ENCODE data around the gene NEURL1.

NEURL1 gene

GRCh38 chr10:103610083-103610472 lies 116.6 kb downstream of the NEURL1 start:
- H3K4me3 ChIP-seq (ENCODE audit: low read depth, low read length) = no peak overlapping the region
- TF ChIP-seq, protein P1, sequence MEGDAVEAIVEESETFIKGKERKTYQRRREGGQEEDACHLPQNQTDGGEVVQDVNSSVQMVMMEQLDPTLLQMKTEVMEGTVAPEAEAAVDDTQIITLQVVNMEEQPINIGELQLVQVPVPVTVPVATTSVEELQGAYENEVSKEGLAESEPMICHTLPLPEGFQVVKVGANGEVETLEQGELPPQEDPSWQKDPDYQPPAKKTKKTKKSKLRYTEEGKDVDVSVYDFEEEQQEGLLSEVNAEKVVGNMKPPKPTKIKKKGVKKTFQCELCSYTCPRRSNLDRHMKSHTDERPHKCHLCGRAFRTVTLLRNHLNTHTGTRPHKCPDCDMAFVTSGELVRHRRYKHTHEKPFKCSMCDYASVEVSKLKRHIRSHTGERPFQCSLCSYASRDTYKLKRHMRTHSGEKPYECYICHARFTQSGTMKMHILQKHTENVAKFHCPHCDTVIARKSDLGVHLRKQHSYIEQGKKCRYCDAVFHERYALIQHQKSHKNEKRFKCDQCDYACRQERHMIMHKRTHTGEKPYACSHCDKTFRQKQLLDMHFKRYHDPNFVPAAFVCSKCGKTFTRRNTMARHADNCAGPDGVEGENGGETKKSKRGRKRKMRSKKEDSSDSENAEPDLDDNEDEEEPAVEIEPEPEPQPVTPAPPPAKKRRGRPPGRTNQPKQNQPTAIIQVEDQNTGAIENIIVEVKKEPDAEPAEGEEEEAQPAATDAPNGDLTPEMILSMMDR (IDR thresholded peaks at IDR 0.05; ENCODE audit: low read depth, low read length) = no peak

- H3K4me3 ChIP-seq (ENCODE audit: low read depth, low read length) = no peak overlapping the region
- TF ChIP-seq, protein P1 (IDR thresholded peaks at IDR 0.05; ENCODE audit: low read depth, low read length) = no peak
Observed at GRCh38 chr10:103610921-103611511, 117.5 kb downstream of the NEURL1 start.

- TF ChIP-seq, protein P1 (IDR thresholded peaks at IDR 0.05; ENCODE audit: low read depth, low read length) = 0 out of 2 replicates have a peak, but pooled peaks have one; percentile 14
- H3K4me3 ChIP-seq (ENCODE audit: low read depth, low read length) = no peak overlapping the region
Observed at GRCh38 chr10:103612462-103613365, 119.2 kb downstream of the NEURL1 start.

DNA sequence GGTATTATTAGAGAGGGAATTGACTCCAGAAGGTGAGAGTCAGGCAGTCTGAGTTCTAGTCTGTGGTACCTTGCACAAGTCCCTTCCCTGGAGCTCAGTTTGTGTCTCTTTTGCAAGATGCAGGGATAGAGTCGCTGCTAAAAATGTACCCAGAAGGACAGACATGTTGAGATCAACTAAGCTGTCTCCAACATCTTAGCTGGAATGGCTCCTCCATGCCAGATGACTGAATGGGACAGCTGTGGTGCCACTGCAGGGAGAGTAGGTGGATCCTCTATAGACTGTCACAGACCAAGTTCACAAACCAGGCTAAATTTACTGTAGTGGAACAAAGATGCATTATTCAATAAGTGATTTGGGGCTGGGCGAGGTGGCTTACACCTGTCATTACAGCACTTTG lies 120.1 kb downstream of the NEURL1 start:
- no peak overlapping the region for H3K4me3 ChIP-seq (ENCODE audit: low read depth, low read length)
- TF ChIP-seq, protein P1 (IDR thresholded peaks at IDR 0.05; ENCODE audit: low read depth, low read length) = no peak

DNA sequence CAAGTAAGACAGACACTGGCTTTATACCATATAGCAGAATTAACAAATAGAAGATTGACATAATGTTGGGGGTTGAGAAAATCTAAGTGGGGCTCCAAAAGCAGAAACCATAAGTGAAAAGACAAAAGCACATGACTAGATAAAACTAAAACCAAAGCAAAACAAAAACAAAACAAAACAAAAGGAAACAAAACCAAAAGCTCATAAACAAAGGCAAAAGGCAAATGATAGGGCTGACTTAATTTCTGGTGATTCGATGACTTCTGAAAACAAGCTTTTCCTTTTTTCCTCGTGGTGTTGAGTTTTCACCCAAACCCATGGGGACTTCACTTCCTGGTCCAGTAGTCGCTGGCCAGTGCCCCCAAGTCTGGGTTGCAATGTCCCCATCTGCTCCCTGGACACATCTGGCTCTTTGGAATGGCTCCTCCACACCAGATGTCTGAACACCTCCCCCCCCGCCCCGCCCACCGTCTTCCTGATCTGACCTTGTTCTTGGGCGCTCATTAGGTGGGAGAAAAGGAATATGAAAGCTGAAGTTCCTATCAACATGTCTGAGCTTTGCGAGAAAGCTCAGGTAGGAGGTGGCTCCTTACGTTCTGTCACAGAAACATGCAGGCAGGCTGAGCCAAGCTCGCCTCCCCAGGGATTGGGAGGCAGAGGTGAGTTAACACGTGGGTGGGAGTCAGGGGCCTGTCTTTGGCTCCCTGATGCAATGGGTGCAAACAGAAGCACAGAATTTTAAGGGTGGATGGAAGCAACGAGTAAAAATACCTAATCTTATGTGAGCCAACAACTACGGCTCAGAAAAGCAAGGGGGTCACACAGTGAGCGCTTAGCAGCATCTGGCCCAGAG lies 121.0 kb downstream of the NEURL1 start:
- TF ChIP-seq, protein P1 (IDR thresholded peaks at IDR 0.05; ENCODE audit: low read depth, low read length) = no peak
- H3K4me3 ChIP-seq (ENCODE audit: low read depth, low read length) = no peak overlapping the region

GRCh38 chr10:103616705-103617601 lies 123.4 kb downstream of the NEURL1 start:
- TF ChIP-seq, protein P1 (IDR thresholded peaks at IDR 0.05; ENCODE audit: low read depth, low read length) = no peak
- no peak overlapping the region for H3K4me3 ChIP-seq (ENCODE audit: low read depth, low read length)

All from WI38 (cell line).